Stimulated activated CD4-positive, alpha-beta T cell treated with anti-CD3 and anti-CD28 coated beads, Interleukin-1b, Interleukin-23, amount 100 ng/mL, for 24 hours (primary cell): ENCODE results near the gene FLYWCH2.

Experiments
- DNase-seq, 4 experiments: peaks; one replicate each; pipeline ENCODE4 v3.0.0-alpha.2; 2020; ENCODE audit warnings: low read depth in 4 of 4, low spot score in 1 of 4

Gene FLYWCH2

DNA sequence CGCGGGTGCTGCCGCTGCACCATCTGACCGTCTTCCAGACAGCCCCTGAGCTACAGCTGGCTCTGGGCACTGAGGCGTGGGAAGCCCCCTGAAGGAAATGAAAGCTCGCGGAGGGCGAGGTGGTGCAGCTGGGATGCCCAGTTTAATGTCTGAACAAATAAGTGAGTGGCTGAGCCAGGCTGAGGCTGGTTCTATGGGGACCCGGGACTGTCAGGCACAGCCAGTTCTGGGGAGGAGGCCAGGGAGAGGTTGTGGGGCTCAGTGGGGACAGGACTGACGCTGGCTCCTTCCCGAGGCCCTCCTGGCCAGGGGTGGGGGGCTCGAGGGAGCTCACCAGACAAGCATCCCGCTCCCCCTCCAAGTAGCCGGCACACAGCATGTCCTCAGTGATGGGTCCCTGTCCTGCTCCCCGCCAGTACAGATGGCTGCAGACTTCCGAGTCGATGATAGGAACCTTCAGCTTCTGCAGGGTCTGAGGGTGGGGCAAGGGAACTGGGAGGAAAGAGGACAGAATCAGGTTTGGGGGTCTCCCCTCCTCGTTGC, 29.4 kb upstream of the FLYWCH2 start:
- no peak for DNase-seq

- no peak for DNase-seq
These were observed 28.2 kb upstream of the FLYWCH2 start for GRCh38 chr16:2854700-2855309.

- no peak for DNase-seq
These were observed 27.5 kb upstream of the FLYWCH2 start for GRCh38 chr16:2855536-2855935.

DNA sequence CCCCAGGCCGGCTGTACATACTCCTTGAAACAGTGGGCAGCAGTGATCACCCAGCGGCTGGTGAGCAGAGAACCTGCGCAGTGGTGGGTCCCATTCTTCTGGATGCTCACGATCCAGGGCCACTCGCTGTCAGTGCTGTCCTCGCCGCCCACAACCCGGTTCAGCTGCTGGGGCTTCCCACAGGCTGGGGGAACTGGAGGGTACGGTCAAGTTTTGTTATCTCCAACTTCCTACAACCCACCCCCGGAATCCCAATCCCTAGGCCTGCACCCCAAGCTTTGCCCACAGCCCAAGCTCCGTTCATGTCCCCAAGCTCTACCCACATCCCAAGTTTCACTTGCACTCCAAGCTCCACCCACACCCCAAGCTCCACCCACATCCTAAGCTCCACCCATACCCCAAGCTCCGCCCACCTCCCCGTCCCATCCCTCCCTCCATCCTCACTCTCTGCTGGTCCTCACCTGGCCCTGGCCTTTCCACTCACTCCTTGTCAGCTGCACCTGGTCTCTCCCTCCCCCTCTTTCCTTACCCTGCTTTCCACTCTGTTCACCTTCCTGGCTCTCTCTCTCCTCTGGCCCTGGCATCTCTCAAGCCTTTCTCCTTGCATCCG, 26.8 kb upstream of the FLYWCH2 start:
- no peak for DNase-seq

DNA sequence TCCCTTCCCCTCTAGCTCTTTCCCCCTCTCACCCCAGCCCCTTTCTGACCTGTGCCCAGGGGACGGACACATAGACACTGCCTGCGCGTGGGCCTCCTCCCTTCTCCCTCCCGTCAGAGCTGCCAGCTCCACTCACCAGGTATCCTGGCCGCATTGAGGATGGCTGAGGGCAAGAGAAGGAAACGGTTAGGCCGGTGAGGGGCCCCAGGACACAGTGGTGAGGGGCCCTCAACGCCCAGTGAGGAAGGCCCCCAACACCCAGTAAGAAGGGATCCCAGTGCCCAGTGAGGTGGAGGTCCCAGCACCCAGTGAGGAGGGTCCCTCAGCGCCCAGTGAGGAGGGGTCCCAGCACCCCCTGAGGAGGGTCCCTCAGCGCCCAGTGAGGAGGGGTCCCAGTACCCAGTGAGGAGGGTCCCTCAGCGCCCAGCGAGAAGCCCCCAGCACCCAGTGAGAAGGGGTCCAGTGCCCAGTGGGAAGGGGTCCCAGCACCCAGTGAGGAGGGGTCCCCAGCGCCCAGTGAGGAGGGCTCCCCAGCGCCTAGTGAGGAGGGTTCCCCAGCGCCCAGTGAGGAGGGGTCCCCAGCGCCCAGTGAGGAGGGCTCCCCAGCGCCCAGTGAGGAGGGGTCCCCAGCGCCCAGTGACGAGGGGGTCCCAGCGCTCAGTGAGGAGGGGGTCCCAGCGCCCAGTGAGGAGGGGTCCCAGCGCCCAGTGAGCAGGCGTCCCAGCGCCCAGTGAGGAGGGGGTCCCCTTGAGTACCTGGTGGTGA, 26.1 kb upstream of the FLYWCH2 start:
- DNase-seq = no peak

DNA sequence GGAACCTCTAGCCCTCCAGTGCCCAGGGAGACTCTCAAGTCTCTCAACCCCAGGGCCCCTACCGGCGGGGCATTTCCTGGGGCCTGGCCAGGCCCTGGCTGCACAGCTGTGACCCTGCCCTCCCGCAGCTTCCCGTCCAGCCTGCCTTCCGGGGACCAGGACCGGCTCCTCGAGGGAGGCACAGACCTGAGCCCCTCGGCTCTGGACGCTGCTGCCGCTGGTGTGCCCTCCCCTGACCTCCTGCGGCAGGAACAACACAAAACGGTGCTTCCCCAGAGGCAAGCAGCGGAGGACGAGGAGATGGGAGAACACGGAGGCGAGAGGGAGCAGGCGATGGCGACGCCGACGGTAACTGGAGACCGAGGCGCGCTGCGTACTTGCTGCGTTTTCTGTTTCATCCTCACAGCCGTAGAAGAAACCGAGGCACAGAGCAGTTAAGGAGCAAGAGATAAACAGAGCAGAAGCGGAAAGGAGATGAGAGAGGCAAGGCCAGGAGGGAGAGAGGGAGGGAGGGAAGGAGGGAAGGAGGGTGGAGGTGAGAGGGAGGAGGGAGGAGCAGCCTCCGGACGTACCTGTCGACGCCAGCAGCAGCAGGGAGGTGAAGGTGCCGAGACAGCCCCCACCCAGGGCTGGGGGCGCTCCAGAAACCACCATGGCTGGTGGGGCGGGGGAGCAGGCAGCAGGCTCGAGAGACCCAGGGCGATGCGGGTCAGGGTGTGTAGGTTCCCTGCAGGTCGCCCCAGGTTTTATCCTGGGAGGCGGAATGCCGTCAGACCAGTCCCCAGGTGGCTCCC, 25.4 kb upstream of the FLYWCH2 start, which contains the start of gene PRSS22:
Gene PRSS22 (minus strand): TSS at position 720 of the 794 bp plus-strand sequence. CDS start 66 bp downstream, at position 654.
- DNase-seq = no peak

- no peak for DNase-seq
These were observed 24.6 kb upstream of the FLYWCH2 start for GRCh38 chr16:2858245-2859025.

GRCh38 chr16:2859686-2860265, 23.2 kb upstream of the FLYWCH2 start:
- DNase-seq = no peak

DNA sequence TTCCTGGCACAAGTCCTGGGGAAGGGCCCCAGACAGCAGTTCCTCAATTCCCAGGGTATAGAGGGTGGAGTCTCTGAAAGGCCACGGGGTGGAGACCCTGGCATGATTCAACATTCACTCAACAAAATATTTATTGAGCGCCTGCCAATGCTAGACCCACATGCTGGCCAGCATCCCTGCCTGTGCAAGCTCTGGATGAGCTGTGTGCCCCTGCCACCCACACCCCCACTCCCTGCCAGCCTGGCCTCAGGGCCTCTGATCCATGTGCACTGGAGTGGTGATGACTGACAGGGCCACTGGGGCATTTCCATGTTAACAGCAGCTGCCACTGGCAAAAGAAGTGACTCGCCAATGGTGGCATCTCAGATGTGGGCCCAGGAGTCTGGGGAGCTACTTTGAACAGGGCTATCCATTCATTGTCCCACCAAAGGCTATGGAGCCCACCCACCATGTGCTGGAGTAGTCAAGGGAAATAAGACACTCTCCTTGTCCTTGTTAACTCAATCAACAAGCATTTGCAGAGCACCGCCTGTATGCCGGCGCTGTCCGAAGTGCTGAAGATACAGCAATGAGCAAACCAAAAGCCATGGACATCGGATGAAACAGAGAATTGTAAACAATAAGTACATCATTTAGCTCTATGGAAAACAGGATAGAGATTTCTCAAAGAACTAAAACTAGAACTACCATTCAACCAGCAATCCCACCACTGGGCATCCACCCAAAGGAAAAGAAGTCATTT, 22.0 kb upstream of the FLYWCH2 start:
- DNase-seq = no peak

DNA sequence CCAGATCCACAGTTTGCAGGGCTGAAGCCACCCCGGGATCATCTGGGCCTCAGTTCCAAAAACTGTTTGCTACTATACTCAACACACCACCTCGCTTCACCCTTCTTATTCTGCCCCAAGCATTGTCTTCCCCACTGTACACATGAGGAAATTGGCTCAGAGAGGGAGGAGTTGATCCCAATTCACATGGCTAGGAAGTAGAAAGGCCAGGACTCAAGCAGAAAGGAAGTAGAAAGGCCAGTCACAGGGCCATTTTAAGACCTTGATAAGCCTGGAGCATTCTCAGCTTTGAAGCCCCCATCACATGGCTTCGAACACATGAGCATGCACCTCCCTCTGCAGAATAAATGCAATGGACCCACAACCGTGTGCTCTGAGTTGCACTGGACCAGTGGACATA, 17.4 kb upstream of the FLYWCH2 start:
- DNase-seq = no peak

DNA sequence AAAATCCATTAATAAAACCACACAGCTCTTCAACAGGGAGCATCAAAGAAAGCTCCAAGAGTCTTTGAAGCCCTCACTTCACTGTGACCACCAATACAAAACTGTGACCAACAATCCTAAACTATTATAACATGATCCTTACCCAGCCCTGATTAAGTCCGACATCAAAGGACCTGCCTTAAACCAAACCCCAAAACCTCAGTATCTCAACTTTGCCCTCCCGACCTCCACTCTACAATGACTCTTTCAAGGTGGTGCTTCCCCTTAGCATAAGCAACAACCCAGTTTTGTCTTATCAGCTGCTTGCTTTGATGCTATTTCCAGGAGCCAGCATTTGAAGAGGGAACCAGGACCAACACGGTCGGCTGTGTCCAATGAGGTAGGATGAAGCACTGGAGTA, 16.6 kb upstream of the FLYWCH2 start:
- no peak for DNase-seq

- no peak for DNase-seq
These were observed 15.4 kb upstream of the FLYWCH2 start for GRCh38 chr16:2867661-2867986.

GRCh38 chr16:2867987-2868789, 14.8 kb upstream of the FLYWCH2 start:
- peak; percentile 91 to 96 (median 94) for DNase-seq

GRCh38 chr16:2871926-2872325, 11.1 kb upstream of the FLYWCH2 start:
- DNase-seq = no peak

GRCh38 chr16:2874032-2874911, 8.7 kb upstream of the FLYWCH2 start:
- DNase-seq = no peak

- DNase-seq = peak in 3 of 4 experiments; percentile 55 to 62 (median 57)
These were observed 8.1 kb upstream of the FLYWCH2 start for GRCh38 chr16:2874912-2875362.

DNA sequence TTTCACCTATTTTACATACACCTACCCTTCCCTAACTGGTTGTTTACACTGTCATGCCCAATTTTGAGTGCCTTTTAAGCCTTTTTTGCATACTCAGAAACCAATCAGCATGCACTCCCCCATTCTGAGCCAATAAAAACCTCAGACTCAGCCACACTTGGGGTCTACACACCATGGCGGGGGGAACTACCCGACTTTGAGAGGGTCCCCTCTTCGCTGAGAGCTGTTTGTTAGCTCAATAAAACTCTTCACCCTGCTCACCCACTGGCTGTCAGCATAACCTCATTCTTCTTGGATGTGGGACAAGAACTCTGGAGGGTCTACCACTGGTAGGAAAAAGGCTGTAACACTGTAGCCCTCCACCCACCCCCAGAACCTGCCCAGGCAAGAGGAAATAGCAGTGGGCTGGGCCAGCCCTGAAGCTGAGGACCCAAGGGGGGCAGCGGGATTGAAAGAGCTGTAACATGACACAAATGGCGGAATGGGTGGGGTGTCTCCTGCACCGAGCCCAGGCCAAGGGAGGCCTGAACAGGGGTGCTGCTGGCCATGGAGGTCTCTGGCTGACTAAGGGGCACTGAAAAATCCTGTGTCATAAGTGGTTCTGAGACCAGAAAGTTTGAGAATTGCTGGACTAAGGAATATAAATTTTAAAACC, 3.0 kb upstream of the FLYWCH2 start:
- DNase-seq = no peak
